Activated naive CD4-positive, alpha-beta T cell treated with Interleukin-2 at 50 U/mL for 16 hours (primary cell): Measurements from ENCODE around the gene DLGAP1.

Experiments used
- DNase-seq: peaks from one replicate; pipeline ENCODE4 v3.0.0-alpha.2; 2020

The DLGAP1 gene

DNA sequence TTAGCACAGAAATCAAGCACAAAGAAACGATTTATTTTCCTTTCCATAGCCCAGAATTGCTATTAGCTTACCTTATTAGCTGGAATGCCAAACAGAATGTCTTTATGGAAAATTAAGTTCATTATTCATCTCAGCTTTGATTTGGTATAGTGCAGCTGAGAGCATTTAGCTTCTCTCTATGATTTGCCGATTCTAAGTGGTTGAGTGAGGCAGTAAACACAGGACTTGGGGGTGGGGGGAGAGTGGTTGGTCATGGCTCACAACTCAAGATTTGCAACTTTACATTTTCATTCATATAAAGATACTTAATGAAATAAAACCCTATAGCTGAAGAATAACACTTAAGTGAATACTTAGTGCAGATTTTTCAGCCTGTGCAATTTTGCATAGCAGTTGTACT, 609.9 kb downstream of the DLGAP1 start:
- no peak for DNase-seq

DNA sequence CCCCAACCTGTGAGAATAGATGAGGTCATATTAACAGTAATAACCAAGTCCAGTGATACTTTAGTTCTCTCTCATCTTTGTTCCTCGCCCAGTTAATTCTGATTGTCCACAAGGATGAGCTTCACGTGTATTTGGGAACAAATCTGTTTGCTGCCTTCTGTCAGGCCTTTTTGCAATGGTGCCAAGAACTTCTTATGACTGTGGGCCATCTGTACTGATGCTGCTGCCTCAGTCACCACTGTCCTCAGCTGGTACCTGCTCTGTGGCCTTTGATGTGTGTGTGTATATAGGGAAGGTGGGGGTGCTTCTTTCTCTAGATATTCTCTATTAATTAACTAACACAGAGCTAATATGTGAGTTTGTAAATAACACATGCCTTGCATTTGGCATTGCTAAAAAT, 612.3 kb downstream of the DLGAP1 start:
- no peak for DNase-seq

DNA sequence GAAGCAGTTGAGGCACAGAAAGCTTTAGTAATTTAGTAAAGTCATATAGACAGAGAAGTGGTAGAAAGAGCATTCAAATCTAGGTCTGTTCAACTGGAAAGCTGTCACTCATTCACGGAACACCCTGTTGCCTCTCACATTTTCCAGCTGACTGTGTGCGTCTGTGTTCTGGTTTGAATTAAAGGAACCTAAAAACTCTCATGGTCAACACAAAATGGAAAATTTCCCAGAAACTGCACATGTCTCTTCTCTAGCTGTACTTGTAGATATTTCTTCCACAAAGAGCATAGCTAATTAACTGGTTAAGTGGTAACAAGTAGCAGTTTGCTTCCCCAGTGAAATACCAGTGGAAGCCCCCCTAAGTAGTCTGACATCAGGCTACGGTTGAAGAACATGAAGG, 614.3 kb downstream of the DLGAP1 start:
- DNase-seq: no peak

DNA sequence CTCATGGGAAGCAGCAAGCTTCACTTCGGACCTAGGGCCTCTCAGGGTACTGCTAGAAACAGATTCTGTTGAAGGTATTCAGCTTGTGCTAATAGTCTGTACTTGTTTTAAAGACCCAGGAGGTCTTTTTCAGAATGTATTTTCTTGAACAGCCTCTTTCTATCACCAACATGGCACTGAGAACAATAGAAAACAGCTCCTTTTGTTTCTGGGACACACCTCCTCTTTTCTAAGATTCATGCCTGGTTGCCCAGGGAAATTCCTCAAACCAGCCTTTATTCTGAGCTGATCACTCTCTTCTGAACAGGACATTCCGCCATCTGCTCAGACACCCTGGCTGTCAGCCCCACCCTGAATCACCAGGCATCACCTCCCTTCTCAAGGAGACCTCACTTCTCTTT, 615.5 kb downstream of the DLGAP1 start:
- no peak for DNase-seq

DNA sequence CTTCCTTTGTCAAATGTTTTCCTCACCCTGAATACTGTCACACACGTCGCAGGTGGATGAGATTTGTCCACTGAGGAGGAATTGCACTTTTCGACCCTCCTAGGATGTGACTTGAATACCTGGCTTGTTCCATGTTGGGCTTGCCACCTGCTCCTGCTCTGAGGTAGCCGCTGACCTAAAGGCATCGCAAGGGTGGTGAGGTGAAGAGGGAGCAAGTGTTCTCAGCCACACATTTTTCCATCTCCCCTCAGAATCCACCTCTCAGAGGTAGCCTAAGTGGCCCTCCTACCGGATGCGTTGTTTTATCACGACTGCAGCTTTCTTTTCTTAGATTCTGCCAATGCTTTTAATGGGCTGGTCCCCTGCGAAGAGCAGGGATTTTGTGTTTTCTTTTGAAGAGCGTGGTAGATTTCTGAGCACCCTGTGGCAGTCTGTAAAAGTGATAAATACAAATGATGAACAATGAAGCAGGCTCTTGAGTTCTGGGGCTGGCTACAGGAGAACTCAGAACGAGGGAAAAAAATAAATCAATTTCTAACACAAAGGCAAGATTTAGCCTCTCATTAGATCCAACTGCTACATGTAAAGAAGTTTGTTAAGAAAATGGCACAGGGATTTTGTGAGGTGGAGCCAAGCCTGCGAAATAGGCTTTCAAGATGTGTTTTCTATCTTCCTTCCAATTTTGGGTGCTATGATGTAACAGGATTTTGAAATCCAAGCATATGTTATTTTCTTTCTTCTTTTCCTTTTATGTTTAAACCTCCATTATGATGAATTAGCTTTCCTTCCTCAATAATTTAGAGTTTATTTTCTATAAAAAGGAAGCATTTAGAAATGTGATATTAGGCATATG, 618.4 kb downstream of the DLGAP1 start:
- no peak for DNase-seq

- no peak for DNase-seq
Observed at GRCh38 chr18:3832025-3832638, 623.0 kb downstream of the DLGAP1 start.

GRCh38 chr18:3830604-3831003, 624.5 kb downstream of the DLGAP1 start:
- DNase-seq: no peak

- no peak for DNase-seq
Observed at GRCh38 chr18:3827236-3827845, 627.8 kb downstream of the DLGAP1 start.

GRCh38 chr18:3826021-3826420, 629.1 kb downstream of the DLGAP1 start:
- no peak for DNase-seq

DNA sequence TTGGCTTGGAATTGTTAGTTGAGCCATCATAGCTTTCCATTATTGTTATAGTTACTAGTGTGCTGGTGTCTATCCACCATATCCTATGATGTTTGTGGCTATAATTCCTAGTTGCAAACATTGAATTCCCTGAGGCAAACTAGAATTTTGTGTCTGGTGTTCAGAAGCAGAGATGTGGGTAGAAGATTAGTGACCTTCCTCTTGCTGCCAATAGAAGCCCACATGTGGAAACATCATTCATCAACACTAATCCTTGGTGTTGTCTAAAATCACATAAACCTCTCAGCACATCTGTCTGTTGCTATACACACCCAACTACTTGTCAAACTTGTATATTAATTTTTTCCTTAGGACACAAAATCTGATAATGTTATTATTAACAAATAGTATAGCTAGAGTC, 631.0 kb downstream of the DLGAP1 start:
- no peak for DNase-seq

GRCh38 chr18:3823073-3823472, 632.0 kb downstream of the DLGAP1 start:
- no peak for DNase-seq

DNA sequence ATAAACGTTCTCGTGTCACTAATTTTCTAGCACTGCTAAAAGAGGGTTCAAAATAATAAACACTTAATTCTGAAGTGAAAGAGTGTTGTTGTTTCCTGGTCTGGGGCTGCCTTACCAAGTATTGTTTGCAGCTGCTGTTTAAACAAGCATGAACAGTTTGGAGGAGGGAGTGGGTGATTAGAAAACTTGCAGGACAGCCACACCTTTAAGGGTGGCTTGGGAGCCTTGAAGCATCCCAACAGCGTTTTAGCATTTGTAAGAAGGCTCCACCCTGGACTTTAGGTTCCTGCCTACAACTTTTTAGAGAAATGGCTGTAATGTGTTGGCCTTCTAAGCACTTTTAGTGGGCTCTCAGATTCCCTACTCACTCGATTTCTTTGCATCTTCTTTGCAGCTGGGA, 633.6 kb downstream of the DLGAP1 start:
- no peak for DNase-seq

DNA sequence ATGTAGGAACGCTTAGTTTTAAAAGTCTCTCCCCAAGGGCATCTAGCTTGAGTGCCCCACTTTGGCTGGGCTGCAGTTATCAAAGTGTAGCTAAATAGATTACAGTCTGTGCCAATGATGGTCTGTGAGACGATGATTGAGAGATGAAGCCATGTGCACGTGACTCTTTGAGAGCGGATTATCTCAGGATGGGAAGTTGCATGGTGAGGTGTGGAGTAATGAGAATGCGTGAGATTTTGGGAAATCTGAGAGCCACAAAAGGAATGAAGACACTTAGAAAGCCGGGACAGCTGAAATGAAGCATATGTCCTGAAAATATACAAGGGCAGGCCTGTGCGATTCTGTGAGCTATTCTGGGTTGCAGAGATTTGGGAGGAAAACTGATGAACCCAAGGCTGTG, 635.1 kb downstream of the DLGAP1 start:
- no peak for DNase-seq

- no peak for DNase-seq
Observed at GRCh38 chr18:3816610-3817363, 638.3 kb downstream of the DLGAP1 start.

- DNase-seq: no peak
Observed at GRCh38 chr18:3815991-3816390, 639.1 kb downstream of the DLGAP1 start.

- DNase-seq: no peak
Observed at GRCh38 chr18:3814816-3815215, 640.3 kb downstream of the DLGAP1 start.

DNA sequence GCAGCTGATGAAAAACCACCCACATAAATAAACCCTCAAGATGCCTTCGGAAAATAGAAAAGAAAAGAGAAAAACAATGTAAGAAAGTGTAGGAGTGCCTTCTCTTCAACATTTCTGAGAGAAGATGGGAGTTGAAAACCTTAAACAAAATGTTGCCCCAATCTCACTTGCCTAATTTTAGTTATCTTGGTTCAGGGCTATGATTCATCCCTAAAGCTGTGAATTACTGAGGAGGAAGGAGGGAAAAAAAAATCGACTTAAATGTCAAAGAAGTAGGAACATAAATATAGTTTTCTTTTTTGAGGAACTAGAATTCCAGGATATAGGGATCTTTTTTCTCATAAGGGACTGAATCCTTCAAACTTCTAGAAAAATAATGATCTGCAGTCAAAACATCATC, 644.8 kb downstream of the DLGAP1 start:
- DNase-seq: no peak

DNA sequence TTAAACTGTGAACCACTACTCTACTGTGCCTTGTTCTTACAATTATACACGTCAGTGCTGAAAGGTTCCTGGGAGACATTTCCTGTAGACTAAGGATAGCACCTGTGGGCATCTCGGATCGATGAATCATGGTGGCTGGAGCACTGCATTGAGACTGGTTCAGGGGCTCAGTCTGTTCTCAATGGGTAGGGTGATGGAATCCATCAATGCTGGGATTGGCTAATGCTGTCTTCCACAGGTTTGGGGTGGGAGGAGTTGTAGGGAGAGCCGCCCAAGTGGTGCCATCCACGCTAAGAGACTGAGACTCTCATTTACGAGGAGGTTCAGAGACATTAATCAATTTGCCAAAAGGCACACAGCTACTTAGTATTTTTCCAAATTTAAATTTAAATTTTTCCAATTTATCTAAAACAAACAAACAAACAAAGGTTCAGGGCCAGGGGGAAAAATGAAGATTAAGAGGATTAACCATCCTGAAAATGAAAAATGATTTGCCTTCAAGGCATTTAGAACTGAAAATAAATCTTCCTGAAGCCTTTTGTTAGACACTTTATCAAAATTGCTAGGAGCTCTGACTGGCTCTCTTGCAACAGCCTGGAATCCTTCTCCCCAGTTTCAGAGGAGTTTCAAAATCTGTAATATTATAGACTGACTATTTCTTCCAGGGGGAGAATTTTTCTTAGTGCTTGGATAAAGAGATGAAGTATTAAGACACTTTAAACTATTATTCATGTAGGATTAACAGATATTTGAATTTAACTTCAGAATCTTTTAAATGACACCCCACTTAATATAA, 645.9 kb downstream of the DLGAP1 start:
- no peak for DNase-seq

DNA sequence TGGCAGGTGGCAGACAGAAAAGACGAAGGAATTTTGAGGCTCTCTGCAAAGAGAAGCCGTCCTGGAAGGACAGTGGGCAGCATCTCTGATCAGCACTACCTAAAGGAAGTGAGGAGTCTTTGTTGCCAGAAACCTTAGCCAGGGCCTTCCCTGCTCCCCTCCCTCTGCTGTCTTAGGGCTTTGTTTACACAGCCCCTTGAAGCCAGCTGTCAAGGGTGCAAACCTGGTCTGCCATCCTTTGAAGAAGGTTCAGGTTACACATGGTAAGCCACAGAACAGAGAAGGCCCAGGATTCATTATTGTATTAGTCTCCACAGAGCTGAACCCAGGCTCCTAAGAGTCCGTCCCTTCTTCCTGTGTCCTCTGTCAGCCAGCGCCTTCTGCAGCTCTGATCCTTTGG, 648.5 kb downstream of the DLGAP1 start:
- no peak for DNase-seq

DNA sequence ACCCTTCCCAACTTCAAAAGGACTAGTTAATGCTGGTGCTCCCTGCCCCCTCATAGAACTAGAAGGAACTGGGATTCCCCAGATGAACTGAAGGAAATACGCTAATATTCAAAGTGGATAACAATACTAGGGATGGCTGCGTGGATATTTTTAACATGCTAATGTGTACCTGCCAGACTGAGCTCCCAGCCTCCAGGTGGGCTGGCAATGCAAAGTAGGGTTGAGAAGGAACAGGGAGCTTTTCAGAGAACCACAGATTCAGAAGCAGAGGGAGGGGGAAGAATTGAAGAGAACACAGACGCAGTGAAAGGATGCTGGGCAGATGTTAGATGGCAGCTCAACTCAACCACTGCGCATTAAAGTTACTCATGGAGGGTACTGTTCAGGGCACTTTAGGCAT, 650.8 kb downstream of the DLGAP1 start:
- DNase-seq: no peak

DNA sequence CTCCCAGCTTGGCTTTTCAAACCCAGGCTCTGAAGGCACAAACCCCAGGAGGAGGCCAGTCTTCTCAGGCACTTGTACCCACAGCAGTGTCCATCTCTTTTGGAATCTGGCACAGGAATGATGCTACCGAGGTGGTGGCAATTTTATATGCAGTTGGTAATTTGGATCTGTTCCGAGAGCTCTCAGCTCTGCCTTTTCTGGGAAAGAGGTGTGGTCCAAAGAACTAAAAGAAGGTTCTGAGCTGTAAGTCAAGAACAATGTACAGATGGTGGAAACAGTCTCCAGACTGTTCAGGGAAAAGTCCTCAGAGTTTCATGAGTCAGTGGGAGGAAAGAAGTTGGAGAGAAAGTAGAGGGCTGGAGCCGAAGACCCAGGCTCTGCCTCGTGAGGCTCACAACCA, 651.8 kb downstream of the DLGAP1 start:
- no peak for DNase-seq

- no peak for DNase-seq
Observed at GRCh38 chr18:3799515-3799914, 655.6 kb downstream of the DLGAP1 start.

GRCh38 chr18:3798032-3798431, 657.1 kb downstream of the DLGAP1 start:
- no peak for DNase-seq
